Stimulated activated CD8-positive, alpha-beta memory T cell treated with anti-CD3 and anti-CD28 coated beads, Interleukin-7, amount 100 ng/mL, for 48 hours (primary cell): Measurements from ENCODE around the gene PIWIL4.
A peak's percentile ranks its signal among the peaks of the same experiment; 100 is the strongest.
"Not testable (repeated sequence)": the region's sequence is repeated elsewhere in the genome, so short reads cannot be mapped to it uniquely, and the experiment has no call there.

ENCODE experiments used
- DNase-seq, 2 donors: peaks; one replicate each; pipeline ENCODE4 v3.0.0-alpha.2; 2020; ENCODE audit warnings: low read depth in 1 of 2; ENCODE audit errors: extremely low read depth in 1 of 2

Gene PIWIL4

GRCh38 chr11:94583866-94584500, 16.8 kb downstream of the PIWIL4 start:
- no peak for DNase-seq

GRCh38 chr11:94584978-94585377, 17.8 kb downstream of the PIWIL4 start:
- DNase-seq = no peak

DNA sequence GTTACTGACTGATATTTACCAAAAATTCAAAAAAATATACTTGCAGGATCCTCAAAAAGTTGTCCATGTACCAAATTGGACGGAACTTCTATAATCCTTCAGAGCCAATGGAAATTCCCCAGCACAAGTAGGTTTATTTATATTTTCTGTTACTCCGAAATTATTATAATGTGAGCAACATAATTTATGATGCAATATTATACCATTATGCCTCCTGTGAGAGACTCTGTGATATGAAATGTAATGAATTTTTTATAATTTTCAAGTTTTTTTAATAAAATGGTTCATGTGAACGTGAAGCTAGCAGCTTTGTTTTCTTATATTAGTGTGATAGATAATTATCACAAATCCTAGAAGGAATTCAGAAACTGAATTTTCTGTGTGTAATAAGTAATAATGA, 18.2 kb downstream of the PIWIL4 start:
- DNase-seq = no peak

DNA sequence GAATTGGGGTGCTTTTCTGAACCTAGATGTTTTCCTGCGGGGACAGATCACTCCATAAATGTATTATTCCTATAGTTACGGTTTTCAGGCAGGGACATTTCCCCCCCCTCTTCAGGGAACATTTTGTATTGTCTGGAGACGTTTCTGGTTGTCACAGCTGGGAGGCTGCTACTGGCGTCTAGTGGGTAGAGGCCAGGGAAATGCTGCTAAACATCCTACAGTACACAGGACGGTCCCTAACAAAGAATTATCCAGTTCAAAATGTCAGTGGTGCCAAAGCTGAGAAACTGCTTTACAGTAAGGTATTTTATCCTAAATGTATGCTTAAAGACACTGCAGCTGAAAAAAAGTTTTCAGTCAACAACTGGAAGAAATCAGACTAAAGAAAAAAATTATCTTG, 19.4 kb downstream of the PIWIL4 start:
- DNase-seq = no peak

GRCh38 chr11:94586978-94587377, 19.8 kb downstream of the PIWIL4 start:
- no peak for DNase-seq

DNA sequence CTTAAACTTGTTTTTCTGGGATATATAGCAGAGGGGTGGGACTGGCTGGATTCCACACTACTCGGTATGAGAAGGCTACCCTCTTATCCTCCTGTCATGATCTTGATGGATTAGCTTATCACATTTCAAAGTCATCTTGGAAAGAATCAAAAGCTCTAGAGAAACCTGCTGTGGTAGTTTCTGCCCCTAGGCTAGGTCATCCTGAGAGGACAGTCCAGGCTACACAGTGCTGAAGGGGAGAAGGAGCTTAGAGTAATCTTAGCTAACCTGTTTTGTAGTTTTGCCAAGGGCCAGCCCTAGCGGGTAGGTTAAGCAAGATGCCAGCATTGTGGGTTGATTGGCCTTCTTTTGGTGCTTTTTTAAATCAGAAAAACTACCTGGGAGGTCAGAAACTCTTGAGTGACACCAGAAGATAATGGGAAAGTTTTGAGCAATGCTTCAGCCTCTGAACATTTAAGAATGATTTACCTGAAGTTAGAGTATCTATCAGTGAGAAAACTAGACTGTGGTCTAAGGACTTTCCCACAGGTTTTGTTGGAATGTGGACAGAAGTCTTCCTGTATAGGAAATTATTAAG, 21.3 kb downstream of the PIWIL4 start:
- DNase-seq = no peak

- DNase-seq = no peak
Measured at GRCh38 chr11:94590352-94591041, 23.3 kb downstream of the PIWIL4 start.

DNA sequence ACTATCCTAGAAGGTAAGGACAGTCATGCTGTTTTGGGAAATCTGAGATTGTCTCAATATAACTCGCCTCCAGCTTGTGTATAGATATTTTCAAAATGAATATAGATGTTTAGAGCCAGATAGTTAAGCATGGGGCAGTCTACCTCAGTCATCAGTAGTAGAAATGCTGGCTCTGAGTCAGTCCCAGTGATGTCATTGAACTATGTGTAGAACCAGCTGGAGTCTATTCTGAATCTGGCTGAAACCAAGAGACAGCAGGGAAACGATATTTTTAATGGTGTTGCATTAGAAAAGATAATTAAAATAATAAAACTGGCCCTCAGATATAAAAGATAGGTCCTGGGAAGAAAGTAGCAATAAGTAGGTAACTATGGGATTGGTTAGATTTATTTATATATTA, 25.9 kb downstream of the PIWIL4 start:
- no peak for DNase-seq

DNA sequence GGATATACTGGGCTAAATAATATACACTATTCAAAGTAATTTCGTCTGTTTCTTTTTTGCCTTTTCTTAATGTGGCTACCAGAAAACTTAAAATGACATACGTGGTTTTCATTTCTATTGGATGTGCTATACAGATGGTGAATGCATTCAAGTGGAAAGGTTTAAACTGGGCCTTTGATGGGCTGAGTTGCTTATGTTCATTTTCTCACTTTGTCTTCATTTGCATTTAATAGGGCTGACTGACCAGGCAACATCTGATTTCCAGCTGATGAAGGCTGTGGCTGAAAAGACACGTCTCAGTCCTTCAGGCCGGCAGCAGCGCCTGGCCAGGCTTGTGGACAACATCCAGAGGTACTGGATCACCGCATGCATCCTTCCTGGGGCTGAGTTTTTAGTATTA, 27.9 kb downstream of the PIWIL4 start:
- no peak for DNase-seq

GRCh38 chr11:94597896-94598295, 30.7 kb downstream of the PIWIL4 start:
- no peak for DNase-seq

GRCh38 chr11:94599510-94599909, 32.3 kb downstream of the PIWIL4 start:
- DNase-seq = no peak

- peak in 1 of 2 donors; percentile 14 for DNase-seq
Measured at GRCh38 chr11:94602430-94603372, 35.5 kb downstream of the PIWIL4 start.

GRCh38 chr11:94603587-94603986, 36.4 kb downstream of the PIWIL4 start:
- no peak for DNase-seq

- DNase-seq = no peak
Measured at GRCh38 chr11:94604482-94604881, 37.3 kb downstream of the PIWIL4 start.

DNA sequence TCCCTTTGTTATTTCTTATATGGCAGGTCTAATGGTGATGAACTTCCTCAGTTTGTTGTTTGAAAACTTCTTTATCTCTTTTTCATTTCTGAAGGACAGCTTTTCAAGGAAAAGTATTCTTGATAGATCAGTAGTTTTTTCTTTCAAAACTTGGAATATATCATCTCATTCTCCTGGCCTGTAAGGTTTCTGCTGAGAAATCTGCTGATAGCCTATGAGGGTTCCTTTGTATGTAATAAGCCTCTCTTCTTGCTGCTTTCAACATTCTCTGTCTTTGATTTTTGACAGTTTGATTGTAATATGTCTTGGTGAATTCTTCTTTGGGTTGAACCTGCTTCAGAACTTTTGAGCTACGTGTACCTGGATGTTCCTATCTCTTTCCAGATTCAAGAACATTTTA, 46.0 kb downstream of the PIWIL4 start:
- DNase-seq = no peak

GRCh38 chr11:94623120-94623735, 56.1 kb downstream of the PIWIL4 start:
- peak in 1 of 2 donors; percentile 7 for DNase-seq

- DNase-seq = not testable (repeated sequence)
Measured at GRCh38 chr11:94625422-94625821, 58.3 kb downstream of the PIWIL4 start.

- not testable (repeated sequence) for DNase-seq
Measured at GRCh38 chr11:94627003-94627560, 59.9 kb downstream of the PIWIL4 start.

DNA sequence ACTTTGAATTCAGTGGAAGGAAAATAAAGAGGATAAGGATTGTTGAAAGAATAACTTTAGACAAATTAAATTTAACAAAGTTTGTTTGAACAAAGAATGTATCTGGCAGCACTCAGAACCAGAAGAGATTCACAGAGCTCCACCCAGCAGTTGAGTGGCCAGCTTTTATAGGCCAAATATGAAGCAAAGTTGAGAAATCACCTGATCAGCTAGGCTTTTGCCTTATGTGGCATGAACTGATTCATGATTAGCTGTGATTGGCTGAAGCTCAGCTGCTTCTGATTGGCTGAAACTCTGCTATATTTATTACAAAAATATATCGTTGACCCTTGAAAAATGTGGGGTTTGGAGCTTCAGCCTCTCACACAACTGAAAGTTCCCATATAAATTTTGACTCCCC, 62.6 kb downstream of the PIWIL4 start:
- DNase-seq = no peak

- DNase-seq = no peak
Measured at GRCh38 chr11:94630221-94630620, 63.1 kb downstream of the PIWIL4 start.
